ENCODE results near the gene IP6K1. TPM values are rescaled to one million over a fixed set of nuclear protein-coding genes. Genes with fewer than 3 reads are reported as not detected.

The IP6K1 gene
- total RNA-seq, 2 experiments from 2014 or later = 27.4 to 30.9 TPM

DNA sequence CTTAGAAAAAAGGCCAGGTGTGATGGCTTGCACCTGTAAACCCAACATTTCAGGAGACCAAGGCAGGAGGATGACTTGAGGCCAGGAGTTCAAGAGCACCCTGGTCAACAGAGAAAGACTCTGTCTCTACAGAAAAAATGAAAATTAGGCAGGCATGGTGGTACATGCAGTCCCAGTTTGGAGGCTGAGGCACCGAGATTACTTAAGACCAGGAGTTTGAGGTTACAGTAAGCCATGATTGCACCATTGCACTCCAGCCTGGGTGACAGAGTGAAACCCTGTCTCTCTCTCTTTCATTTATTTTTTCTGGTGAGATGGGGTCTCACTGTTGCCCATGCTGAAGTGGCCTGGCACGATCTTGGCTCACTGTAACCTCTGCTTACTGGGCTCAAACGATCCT lies 24.7 kb downstream of the IP6K1 start:
- BruUV-seq (replicated peaks) = no TSS peak
- no peak overlapping the region for H2AFZ ChIP-seq (ENCODE audit: low read length)
- CTCF ChIA-PET (ENCODE audit: unreplicated experiment) = no interaction called here
- intact Hi-C loops (cut with micrococcal nuclease; ENCODE audit: unreplicated experiment) = no loop called here
- H3K4me2 ChIP-seq (ENCODE audit: low read length) = no peak overlapping the region
- H3K4me3 ChIP-seq (ENCODE audit: low read depth, low read length, poor library complexity, severe bottlenecking) = no peak overlapping the region
- H3K9me3 ChIP-seq (ENCODE audit: low read length) = no peaks in the 10 kb centered on the region
- no peak overlapping the region for H3K27ac ChIP-seq (ENCODE audit: low read depth, low read length, poor library complexity, severe bottlenecking)
- DNase-seq (ENCODE audit: low spot score) = no peak
- no peak for TF ChIP-seq EZH2phosphoT487 (IDR thresholded peaks at IDR 0.05; ENCODE audit: borderline replicate concordance, low read depth, low read length)
- TF ChIP-seq, protein P1, sequence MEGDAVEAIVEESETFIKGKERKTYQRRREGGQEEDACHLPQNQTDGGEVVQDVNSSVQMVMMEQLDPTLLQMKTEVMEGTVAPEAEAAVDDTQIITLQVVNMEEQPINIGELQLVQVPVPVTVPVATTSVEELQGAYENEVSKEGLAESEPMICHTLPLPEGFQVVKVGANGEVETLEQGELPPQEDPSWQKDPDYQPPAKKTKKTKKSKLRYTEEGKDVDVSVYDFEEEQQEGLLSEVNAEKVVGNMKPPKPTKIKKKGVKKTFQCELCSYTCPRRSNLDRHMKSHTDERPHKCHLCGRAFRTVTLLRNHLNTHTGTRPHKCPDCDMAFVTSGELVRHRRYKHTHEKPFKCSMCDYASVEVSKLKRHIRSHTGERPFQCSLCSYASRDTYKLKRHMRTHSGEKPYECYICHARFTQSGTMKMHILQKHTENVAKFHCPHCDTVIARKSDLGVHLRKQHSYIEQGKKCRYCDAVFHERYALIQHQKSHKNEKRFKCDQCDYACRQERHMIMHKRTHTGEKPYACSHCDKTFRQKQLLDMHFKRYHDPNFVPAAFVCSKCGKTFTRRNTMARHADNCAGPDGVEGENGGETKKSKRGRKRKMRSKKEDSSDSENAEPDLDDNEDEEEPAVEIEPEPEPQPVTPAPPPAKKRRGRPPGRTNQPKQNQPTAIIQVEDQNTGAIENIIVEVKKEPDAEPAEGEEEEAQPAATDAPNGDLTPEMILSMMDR (conservative IDR thresholded peaks at IDR 0.05; ENCODE audit: low read length) = no peak
- peaks cover 6% of the 10 kb centered on the region; the same call in 1 of the 2 replicates for H3K79me2 ChIP-seq (ENCODE audit: insufficient read depth, low read depth, low read length)
- H3K9me2 ChIP-seq (ENCODE audit: insufficient read depth, low read length) = no peaks in the 10 kb centered on the region
- H4K20me1 ChIP-seq (ENCODE audit: insufficient read depth, low read length) = no peaks in the 10 kb centered on the region
- POLR2A ChIA-PET = no interaction called here
- H3K36me3 ChIP-seq (ENCODE audit: insufficient read depth, low read length) = peaks cover 7% of the 10 kb centered on the region
- no peaks in the 10 kb centered on the region for H3K4me1 ChIP-seq (ENCODE audit: insufficient read depth, low read length, poor library complexity, severe bottlenecking)

DNA sequence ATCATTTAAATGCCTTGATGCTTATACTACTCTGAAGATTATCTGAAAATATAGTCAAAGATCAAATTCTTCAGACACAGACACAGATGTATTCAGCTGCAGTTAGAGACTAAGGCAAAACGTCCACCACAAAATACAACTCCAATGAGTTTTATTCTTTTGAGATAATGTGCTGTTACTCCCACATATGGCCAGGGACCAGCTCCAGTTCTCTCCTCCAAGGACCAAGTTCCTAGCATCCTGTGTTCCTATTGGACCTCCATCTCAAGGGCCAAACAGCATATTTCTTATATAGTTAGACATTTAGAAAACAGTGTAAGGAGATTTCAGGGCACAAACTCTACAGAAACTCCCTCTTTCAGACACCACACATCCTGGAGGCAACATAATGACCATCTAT lies 27.1 kb downstream of the IP6K1 start:
- no peaks in the 10 kb centered on the region for H3K9me2 ChIP-seq (ENCODE audit: insufficient read depth, low read length)
- no peak overlapping the region for H3K4me2 ChIP-seq (ENCODE audit: low read length)
- no peak for DNase-seq (ENCODE audit: low spot score)
- H3K79me2 ChIP-seq (ENCODE audit: insufficient read depth, low read depth, low read length) = peaks cover 12% of the 10 kb centered on the region; the same call in 1 of the 2 replicates
- H3K9me3 ChIP-seq (ENCODE audit: low read length) = no peaks in the 10 kb centered on the region
- no peaks in the 10 kb centered on the region for H3K4me1 ChIP-seq (ENCODE audit: insufficient read depth, low read length, poor library complexity, severe bottlenecking)
- intact Hi-C loops (cut with micrococcal nuclease; ENCODE audit: unreplicated experiment) = no loop called here
- no peaks in the 10 kb centered on the region for H4K20me1 ChIP-seq (ENCODE audit: insufficient read depth, low read length)
- no peak overlapping the region for H3K4me3 ChIP-seq (ENCODE audit: low read depth, low read length, poor library complexity, severe bottlenecking)
- BruUV-seq (replicated peaks) = no TSS peak
- TF ChIP-seq, protein P1 (conservative IDR thresholded peaks at IDR 0.05; ENCODE audit: low read length) = no peak
- no peak for TF ChIP-seq EZH2phosphoT487 (IDR thresholded peaks at IDR 0.05; ENCODE audit: borderline replicate concordance, low read depth, low read length)
- H3K27ac ChIP-seq (ENCODE audit: low read depth, low read length, poor library complexity, severe bottlenecking) = no peak overlapping the region
- no peak overlapping the region for H2AFZ ChIP-seq (ENCODE audit: low read length)
- peaks cover 4% of the 10 kb centered on the region for H3K36me3 ChIP-seq (ENCODE audit: insufficient read depth, low read length)
- CTCF ChIA-PET (ENCODE audit: unreplicated experiment) = no interaction called here
- POLR2A ChIA-PET = interaction anchor here (0.7 kb wide), 1 partner anchor 15 kb away, joined by 3 read pairs; no protein-coding TSS in a partner anchor

DNA sequence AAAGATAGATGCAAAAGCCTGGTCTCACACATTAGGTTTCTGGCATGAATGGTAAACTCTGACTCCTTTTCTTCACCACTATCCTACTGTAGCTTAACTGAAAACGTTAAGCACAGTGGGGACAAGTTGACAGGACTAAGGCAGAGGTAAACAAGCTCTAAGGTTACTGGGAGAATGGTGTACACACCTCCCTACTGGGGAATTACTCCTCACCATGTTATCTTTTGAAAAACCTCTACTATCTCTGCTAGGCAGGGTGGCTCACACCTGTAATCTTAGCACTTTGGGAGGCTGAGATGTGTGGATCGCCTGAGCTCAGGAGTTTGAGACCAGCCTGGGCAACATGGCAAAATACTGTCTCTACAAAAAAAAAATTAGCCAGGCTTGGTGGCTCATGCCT lies 29.1 kb downstream of the IP6K1 start:
- TF ChIP-seq, protein P1 (conservative IDR thresholded peaks at IDR 0.05; ENCODE audit: low read length) = no peak
- TF ChIP-seq EZH2phosphoT487 (IDR thresholded peaks at IDR 0.05; ENCODE audit: borderline replicate concordance, low read depth, low read length) = no peak
- H3K4me1 ChIP-seq (ENCODE audit: insufficient read depth, low read length, poor library complexity, severe bottlenecking) = no peaks in the 10 kb centered on the region

More for the DNA sequence above, 29.1 kb downstream of the IP6K1 start:
- no peak for DNase-seq (ENCODE audit: low spot score)
- BruUV-seq (replicated peaks) = no TSS peak
- POLR2A ChIA-PET = interaction anchor here (0.7 kb wide), 1 partner anchor 128 kb away, joined by 3 read pairs; no protein-coding TSS in a partner anchor
- Histone ChIP-seq H3K4me3 (ENCODE audit: low read depth, low read length, poor library complexity, severe bottlenecking) (no peak overlapping the region), H3K4me2 (ENCODE audit: low read length) (no peak overlapping the region), H2AFZ (ENCODE audit: low read length) (no peak overlapping the region), H3K79me2 (ENCODE audit: insufficient read depth, low read depth, low read length) (peaks cover 9% of the 10 kb centered on the region; the same call in 1 of the 2 replicates), H3K9me3 (ENCODE audit: low read length) (no peaks in the 10 kb centered on the region), H3K36me3 (ENCODE audit: insufficient read depth, low read length) (peaks cover 4% of the 10 kb centered on the region; the same call in 1 of the 2 replicates), H3K27ac (ENCODE audit: low read depth, low read length, poor library complexity, severe bottlenecking) (no peak overlapping the region), H4K20me1 (ENCODE audit: insufficient read depth, low read length) (no peaks in the 10 kb centered on the region), H3K9me2 (ENCODE audit: insufficient read depth, low read length) (no peaks in the 10 kb centered on the region)
- CTCF ChIA-PET (ENCODE audit: unreplicated experiment) = no interaction called here
- intact Hi-C loops (cut with micrococcal nuclease; ENCODE audit: unreplicated experiment) = no loop called here
